ENCODE results near the gene HAO2. TPM values are rescaled to one million over a fixed set of nuclear protein-coding genes. Genes with fewer than 3 reads are reported as not detected.

The HAO2 gene
- not detected in 2 replicates for total RNA-seq (2014; rRNA removed; shearing (Covaris generic))
- not detected in 2 replicates for total RNA-seq (2022)
- not detected for Bru-seq, nascent RNA
- not detected for BruChase-seq, experiment 1, labeled RNA remaining after a 6-hour chase
- not detected for BruChase-seq, experiment 2, labeled RNA remaining after a 2-hour chase
- long read RNA-seq, result 0 reads

DNA sequence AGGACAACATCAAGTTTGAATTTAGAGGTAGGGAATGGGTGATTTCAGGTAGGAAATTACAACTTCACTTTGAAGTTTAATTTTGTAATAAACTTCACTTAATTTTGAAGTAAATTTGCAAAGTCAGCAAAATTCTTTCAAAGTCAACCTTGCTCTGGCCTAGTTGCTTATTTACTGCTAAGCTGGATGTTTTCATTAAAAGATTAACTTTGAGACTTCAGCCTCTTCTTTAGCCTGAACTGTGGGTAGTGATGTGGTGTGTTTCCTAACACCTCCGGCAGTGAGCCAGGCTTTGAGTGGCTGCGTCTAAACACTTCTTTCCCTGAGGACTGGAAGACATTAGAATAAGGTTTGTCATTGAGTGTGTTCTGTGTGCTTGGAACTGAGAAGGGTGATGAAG lies at the start of gene HAO2:
TSS of gene HAO2 (plus strand) at position 232 of the 400 bp plus-strand sequence. CDS start 12,301 bp downstream, outside the sequence.
- CTCF ChIA-PET (ENCODE audit: unreplicated experiment), result no interaction called here
- intact Hi-C loops (cut with micrococcal nuclease; ENCODE audit: unreplicated experiment), result no loop called here
- no peak within 1 kb of the TSS for H3K4me2 ChIP-seq (ENCODE audit: low read length)
- H3K36me3 ChIP-seq (ENCODE audit: insufficient read depth, low read length), result no peaks in the 10 kb centered on the region
- no peak within 1 kb of the TSS for H3K4me3 ChIP-seq (ENCODE audit: low read depth, low read length, poor library complexity, severe bottlenecking)
- no peaks in the 10 kb centered on the region for H3K9me2 ChIP-seq (ENCODE audit: insufficient read depth, low read length)
- no peak for DNase-seq (ENCODE audit: low spot score)
- no TSS peak for BruUV-seq (replicated peaks)
- no peaks in the 10 kb centered on the region for H3K4me1 ChIP-seq (ENCODE audit: insufficient read depth, low read length, poor library complexity, severe bottlenecking)
- H2AFZ ChIP-seq (ENCODE audit: low read length), result no peak within 1 kb of the TSS
- no peaks in the 10 kb centered on the region for H4K20me1 ChIP-seq (ENCODE audit: insufficient read depth, low read length)
- TF ChIP-seq EZH2phosphoT487 (IDR thresholded peaks at IDR 0.05; ENCODE audit: borderline replicate concordance, low read depth, low read length) (no peak), CTCF (conservative IDR thresholded peaks at IDR 0.05; ENCODE audit: low read length) (no peak)
- H3K79me2 ChIP-seq (ENCODE audit: insufficient read depth, low read depth, low read length), result no peaks in the 10 kb centered on the region
- no peaks in the 10 kb centered on the region for H3K9me3 ChIP-seq (ENCODE audit: low read length)
- POLR2A ChIA-PET, result no interaction called here
- no peak within 1 kb of the TSS for H3K27ac ChIP-seq (ENCODE audit: low read depth, low read length, poor library complexity, severe bottlenecking)

DNA sequence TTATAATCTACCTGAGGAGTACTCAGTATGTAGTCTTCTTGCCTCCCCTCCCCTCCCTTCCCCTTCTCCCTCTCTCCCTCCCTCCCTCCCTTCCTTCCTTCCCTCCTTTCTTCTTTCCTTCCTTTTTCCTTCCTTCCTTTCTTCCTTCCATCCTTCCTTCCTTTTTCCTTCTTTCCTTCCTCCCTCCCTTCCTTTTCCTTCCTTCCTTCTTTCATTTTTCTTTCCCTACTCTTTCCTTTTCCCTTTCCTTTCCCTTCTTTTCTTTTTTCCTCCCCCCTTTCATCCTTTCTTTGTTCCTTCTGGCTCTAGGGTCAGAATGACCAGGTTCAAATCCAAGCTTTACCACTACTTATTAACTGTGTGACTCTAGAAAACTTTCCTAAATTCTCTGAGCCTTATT lies 48.5 kb upstream of the HAO2 start:
- no peaks in the 10 kb centered on the region for H3K4me1 ChIP-seq (ENCODE audit: insufficient read depth, low read length, poor library complexity, severe bottlenecking)
- H3K27ac ChIP-seq (ENCODE audit: low read depth, low read length, poor library complexity, severe bottlenecking), result no peak overlapping the region
- H2AFZ ChIP-seq (ENCODE audit: low read length), result no peak overlapping the region
- H3K9me2 ChIP-seq (ENCODE audit: insufficient read depth, low read length), result no peaks in the 10 kb centered on the region
- ChIA-PET CTCF (ENCODE audit: unreplicated experiment) (no interaction called here), POLR2A (no interaction called here)
- TF ChIP-seq CTCF (conservative IDR thresholded peaks at IDR 0.05; ENCODE audit: low read length) (no peak), EZH2phosphoT487 (IDR thresholded peaks at IDR 0.05; ENCODE audit: borderline replicate concordance, low read depth, low read length) (no peak)
- no peaks in the 10 kb centered on the region for H3K36me3 ChIP-seq (ENCODE audit: insufficient read depth, low read length)
- H3K4me3 ChIP-seq (ENCODE audit: low read depth, low read length, poor library complexity, severe bottlenecking), result no peak overlapping the region
- no peaks in the 10 kb centered on the region for H3K79me2 ChIP-seq (ENCODE audit: insufficient read depth, low read depth, low read length)
- no peak for DNase-seq (ENCODE audit: low spot score)
- BruUV-seq (replicated peaks), result no TSS peak
- intact Hi-C loops (cut with micrococcal nuclease; ENCODE audit: unreplicated experiment), result no loop called here
- H3K9me3 ChIP-seq (ENCODE audit: low read length), result no peaks in the 10 kb centered on the region
- no peaks in the 10 kb centered on the region for H4K20me1 ChIP-seq (ENCODE audit: insufficient read depth, low read length)
- no peak overlapping the region for H3K4me2 ChIP-seq (ENCODE audit: low read length)

GRCh38 chr1:119321666-119322419 lies 46.7 kb upstream of the HAO2 start:
- Histone ChIP-seq H3K4me3 (ENCODE audit: low read depth, low read length, poor library complexity, severe bottlenecking) (no peak overlapping the region), H2AFZ (ENCODE audit: low read length) (no peak overlapping the region), H3K27ac (ENCODE audit: low read depth, low read length, poor library complexity, severe bottlenecking) (no peak overlapping the region), H4K20me1 (ENCODE audit: insufficient read depth, low read length) (no peaks in the 10 kb centered on the region), H3K4me2 (ENCODE audit: low read length) (no peak overlapping the region), H3K36me3 (ENCODE audit: insufficient read depth, low read length) (no peaks in the 10 kb centered on the region), H3K9me2 (ENCODE audit: insufficient read depth, low read length) (no peaks in the 10 kb centered on the region), H3K79me2 (ENCODE audit: insufficient read depth, low read depth, low read length) (no peaks in the 10 kb centered on the region), H3K9me3 (ENCODE audit: low read length) (no peaks in the 10 kb centered on the region), H3K4me1 (ENCODE audit: insufficient read depth, low read length, poor library complexity, severe bottlenecking) (no peaks in the 10 kb centered on the region)
- BruUV-seq (replicated peaks), result no TSS peak
- intact Hi-C loops (cut with micrococcal nuclease; ENCODE audit: unreplicated experiment), result no loop called here
- ChIA-PET CTCF (ENCODE audit: unreplicated experiment) (no interaction called here), POLR2A (interaction anchor here (0.6 kb wide), 1 partner anchor 27 kb away, joined by 3 read pairs; no protein-coding TSS in a partner anchor)
- no peak for DNase-seq (ENCODE audit: low spot score)
- no peak for TF ChIP-seq CTCF (conservative IDR thresholded peaks at IDR 0.05; ENCODE audit: low read length)
- TF ChIP-seq EZH2phosphoT487 (IDR thresholded peaks at IDR 0.05; ENCODE audit: borderline replicate concordance, low read depth, low read length), result no peak
